HL-60 (cell line): ENCODE data around the gene CDCA4.

ENCODE experiments used
- CTCF ChIP-seq: IDR thresholded peaks from one replicate; pipeline ENCODE4 v1.5.1; 2011; ENCODE audit warnings: low read length, control low read depth, inconsistent platforms; ENCODE audit not compliant: insufficient read depth
- GABPA ChIP-seq: IDR thresholded peaks from 2 replicates; pipeline ENCODE4 v1.6.1; 2012; ENCODE audit warnings: low read depth
- POLR2AphosphoS5 ChIP-seq: IDR thresholded peaks from 2 replicates; pipeline ENCODE4 v1.6.1; 2012; ENCODE audit warnings: low read depth
- SPI1 ChIP-seq: IDR thresholded peaks from 2 replicates; pipeline ENCODE4 v1.6.1; 2012; ENCODE audit warnings: low read depth, mild to moderate bottlenecking, borderline replicate concordance
- TF ChIP-seq, protein P1 (sequence below): IDR thresholded peaks from 2 replicates; pipeline ENCODE4 v1.6.1; 2012; ENCODE audit warnings: low read depth; ENCODE audit not compliant: insufficient replicate concordance

DNA sequence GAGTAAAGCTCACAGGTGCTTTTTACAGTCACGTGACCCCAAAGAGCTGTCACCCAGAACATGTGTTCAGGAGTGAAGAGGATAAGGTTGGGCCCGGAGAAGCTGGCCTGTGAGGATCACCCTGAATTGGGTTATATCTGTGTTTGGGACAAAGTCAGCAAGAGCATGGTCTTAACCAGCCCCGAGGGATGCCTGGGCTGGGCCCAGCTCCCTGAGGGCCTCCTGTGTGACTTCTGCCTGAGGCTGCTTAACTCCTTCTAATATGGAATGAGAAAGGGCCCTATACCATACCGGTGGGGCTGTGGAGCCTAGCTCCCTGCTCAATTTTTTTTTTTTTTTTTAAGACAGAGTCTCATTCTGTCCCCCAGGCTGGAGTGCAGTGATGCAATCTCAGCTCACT lies 2.5 kb downstream of the CDCA4 start:
- TF ChIP-seq CTCF, result no peak
- no peak for TF ChIP-seq POLR2AphosphoS5
- TF ChIP-seq, protein P1, sequence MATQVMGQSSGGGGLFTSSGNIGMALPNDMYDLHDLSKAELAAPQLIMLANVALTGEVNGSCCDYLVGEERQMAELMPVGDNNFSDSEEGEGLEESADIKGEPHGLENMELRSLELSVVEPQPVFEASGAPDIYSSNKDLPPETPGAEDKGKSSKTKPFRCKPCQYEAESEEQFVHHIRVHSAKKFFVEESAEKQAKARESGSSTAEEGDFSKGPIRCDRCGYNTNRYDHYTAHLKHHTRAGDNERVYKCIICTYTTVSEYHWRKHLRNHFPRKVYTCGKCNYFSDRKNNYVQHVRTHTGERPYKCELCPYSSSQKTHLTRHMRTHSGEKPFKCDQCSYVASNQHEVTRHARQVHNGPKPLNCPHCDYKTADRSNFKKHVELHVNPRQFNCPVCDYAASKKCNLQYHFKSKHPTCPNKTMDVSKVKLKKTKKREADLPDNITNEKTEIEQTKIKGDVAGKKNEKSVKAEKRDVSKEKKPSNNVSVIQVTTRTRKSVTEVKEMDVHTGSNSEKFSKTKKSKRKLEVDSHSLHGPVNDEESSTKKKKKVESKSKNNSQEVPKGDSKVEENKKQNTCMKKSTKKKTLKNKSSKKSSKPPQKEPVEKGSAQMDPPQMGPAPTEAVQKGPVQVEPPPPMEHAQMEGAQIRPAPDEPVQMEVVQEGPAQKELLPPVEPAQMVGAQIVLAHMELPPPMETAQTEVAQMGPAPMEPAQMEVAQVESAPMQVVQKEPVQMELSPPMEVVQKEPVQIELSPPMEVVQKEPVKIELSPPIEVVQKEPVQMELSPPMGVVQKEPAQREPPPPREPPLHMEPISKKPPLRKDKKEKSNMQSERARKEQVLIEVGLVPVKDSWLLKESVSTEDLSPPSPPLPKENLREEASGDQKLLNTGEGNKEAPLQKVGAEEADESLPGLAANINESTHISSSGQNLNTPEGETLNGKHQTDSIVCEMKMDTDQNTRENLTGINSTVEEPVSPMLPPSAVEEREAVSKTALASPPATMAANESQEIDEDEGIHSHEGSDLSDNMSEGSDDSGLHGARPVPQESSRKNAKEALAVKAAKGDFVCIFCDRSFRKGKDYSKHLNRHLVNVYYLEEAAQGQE, result no peak
- no peak for TF ChIP-seq SPI1
- TF ChIP-seq GABPA, result no peak
